GM18508 (cell line): ENCODE results near the gene DSCAM.

Experiments
- ATAC-seq: cut with Tn5 transposase; IDR thresholded peaks from one replicate; pipeline ENCODE4 v1.9.1; 2021; ENCODE audit warnings: moderate number of reproducible peaks; ENCODE audit not compliant: insufficient read depth, unreplicated experiment

The DSCAM gene

GRCh38 chr21:40783404-40783803 is 63.6 kb downstream of the DSCAM start:
- ATAC-seq, result no peak

GRCh38 chr21:40770435-40771055 is 76.4 kb downstream of the DSCAM start:
- ATAC-seq, result no peak

- ATAC-seq, result no peak
These were observed 77.7 kb downstream of the DSCAM start for GRCh38 chr21:40769231-40769630.

- ATAC-seq, result no peak
These were observed 78.9 kb downstream of the DSCAM start for GRCh38 chr21:40768056-40768455.

- ATAC-seq, result no peak
These were observed 80.6 kb downstream of the DSCAM start for GRCh38 chr21:40766381-40766780.

GRCh38 chr21:40765811-40766210 is 81.1 kb downstream of the DSCAM start:
- no peak for ATAC-seq

- ATAC-seq, result no peak
These were observed 86.1 kb downstream of the DSCAM start for GRCh38 chr21:40760821-40761220.

- no peak for ATAC-seq
These were observed 87.9 kb downstream of the DSCAM start for GRCh38 chr21:40759061-40759460.

DNA sequence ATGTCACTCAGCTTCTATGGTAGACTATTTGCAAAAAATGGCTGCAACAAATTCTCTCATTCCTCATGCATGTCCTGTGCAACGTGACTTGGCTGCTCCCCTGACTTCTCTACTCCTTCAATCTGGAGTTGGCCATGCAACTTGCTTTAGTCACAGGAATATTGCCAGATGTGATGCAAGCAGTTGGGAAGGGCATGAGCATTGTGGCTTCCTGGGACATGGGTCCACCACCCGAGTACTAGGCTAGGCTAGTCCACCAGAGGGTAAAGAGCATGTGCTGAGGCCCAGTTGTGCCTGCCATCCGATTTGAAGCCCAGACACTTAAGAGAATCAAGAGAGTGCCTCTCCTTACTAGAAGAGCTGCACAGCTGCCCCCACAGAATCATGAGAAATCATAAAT is 89.6 kb downstream of the DSCAM start:
- no peak for ATAC-seq

DNA sequence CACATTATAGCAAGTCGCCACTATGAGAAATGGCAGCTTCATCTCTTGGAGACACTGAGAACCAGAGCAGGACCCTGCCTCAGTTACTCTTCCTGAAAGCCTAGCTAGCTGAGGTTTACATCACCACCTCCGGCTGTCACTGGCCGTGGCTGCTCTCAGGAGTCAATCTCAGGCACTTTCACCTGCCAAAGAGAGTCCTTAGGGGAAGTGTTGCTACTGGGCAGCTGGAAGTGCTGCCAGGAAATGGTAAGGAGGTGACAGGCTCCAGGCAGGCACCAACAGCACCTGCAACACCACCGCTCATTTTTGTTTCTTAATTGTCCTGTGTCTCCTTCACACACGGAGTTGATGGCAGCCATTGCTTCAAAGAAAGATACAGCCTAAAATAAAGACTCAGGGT is 92.5 kb downstream of the DSCAM start:
- ATAC-seq, result no peak

DNA sequence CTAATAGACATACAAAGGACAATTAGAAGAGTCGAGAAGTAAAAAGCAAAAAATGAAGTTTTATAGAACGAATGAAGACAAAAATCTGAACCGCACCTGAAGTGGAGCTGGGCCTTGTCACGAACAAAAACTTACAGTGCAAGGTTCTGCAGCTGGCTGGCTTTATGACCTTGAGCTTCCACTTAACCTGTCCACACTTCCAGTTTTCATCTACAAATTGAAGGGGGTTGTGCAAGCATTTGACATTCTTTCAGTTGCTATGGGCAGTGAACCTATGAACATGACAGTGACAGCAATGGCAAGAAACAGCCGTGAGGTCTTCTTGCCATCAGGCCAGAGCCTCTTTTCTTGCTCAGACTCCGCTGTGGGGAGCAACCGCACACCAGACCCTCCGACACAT is 93.2 kb downstream of the DSCAM start:
- no peak for ATAC-seq

DNA sequence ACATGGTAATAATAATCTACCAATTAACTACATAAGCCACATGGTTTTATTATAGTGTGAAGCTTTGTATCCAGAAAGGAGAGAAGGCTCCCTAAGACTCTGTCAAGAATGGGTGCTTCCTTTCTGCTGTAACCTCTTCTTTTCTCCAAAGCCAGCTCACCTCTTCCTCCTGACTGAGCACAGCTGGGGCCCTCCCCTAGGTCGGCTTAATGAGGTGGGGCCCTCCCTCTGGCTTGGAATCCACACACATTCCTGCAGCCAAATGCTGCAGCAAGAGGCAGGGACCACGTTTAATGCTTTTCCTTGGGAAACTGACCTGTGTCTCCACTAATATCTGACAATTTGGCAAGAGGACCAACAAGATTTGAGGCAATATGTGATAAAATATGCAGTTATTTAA is 94.8 kb downstream of the DSCAM start:
- ATAC-seq, result no peak

DNA sequence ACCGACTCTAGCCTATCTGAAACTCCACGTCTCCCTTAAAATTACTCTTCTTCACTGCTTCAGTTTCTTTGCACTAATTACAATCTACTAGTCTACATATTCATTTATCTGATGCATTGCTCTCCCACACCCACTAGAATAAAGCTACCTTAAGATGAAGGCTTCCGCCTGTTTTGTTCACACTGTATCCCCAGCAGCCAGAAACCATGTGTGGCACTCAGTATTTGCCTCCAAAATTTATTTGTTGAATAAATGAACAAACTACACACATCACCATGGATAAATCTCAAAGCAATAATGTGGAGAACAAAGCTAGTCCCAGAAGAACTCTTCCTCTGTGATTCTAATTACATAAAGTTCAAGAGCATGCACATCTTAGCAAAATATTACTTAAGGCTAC is 95.7 kb downstream of the DSCAM start:
- no peak for ATAC-seq

- ATAC-seq, result no peak
These were observed 110.8 kb downstream of the DSCAM start for GRCh38 chr21:40736145-40736544.

DNA sequence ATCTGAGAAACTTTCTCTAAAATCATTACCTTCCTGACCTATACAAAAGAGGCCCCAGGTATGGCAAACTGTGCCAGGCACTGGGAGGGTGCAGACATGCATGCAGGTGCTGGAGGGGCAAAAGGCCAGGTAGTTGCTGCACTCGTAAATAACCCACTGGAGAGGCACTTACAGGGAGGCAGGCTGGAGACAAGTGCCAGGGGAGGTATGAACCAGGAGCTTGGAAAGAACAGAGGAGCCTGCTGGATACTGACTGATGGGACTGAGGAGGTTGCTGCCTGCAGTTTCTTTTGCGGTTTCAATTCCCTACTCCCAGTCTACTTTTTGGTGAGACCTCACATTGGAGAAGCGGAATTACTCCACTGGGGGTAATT is 113.9 kb downstream of the DSCAM start:
- ATAC-seq, result no peak

DNA sequence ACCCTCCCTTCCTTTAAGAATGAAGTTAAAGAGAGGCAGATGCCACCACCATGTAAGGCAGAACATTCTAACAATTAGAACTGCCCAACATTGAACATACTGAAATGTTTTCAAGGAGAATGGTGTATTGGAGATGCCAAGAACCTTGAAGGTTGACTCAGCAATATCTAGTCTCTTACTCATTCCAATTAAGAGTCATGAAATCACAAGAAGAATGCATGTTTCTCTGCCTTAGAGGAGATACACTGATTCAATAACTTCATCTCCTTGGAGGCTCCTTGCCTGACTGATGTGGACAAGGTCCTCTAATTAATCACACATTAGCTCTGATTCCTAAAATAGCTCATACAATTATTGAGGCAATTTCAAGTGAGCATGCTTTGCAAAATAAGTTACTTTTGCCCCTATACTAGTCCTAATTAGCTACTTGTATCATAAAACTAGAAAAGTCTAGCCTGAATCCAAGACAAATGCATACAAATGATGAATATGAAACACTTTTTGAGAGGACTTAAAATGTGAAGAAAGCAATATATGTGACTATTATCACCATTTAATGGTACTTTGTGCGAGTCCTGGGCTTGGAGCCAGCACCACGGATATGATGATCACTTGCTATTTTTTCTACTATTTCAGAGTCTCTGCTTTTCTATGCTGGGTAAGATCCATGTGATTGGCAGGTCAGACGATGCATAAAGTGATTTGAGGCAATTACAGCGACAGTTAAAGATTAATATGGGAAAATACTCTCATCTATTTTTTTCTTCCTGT is 114.5 kb downstream of the DSCAM start:
- no peak for ATAC-seq

DNA sequence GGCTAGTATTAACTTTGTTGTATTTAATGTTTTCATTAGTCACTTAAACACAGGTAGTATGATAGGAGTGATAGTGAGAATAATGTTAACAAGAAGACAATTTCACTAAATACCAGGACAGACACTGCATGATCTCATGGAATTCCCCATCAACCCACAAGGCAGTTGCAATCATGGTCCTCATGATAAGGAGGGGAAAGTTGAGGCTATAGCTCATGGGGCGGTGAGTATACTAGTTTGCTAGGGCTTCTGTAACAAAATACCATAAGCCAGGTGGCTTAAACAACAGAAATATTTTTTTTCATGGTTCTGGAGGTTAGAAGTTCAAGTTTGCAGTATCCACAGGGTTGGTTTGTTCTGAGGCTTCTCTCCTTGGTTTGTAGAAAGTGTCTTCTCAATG is 115.8 kb downstream of the DSCAM start:
- ATAC-seq, result no peak

- ATAC-seq, result no peak
These were observed 116.5 kb downstream of the DSCAM start for GRCh38 chr21:40730426-40730800.

GRCh38 chr21:40729761-40730425 is 117.1 kb downstream of the DSCAM start:
- no peak for ATAC-seq

GRCh38 chr21:40723966-40724365 is 123.0 kb downstream of the DSCAM start:
- no peak for ATAC-seq

GRCh38 chr21:40723317-40723716 is 123.6 kb downstream of the DSCAM start:
- no peak for ATAC-seq

- no peak for ATAC-seq
These were observed 127.3 kb downstream of the DSCAM start for GRCh38 chr21:40719615-40720014.
